ENCODE measurements around the gene MYH7. TPM values are rescaled to one million over a fixed set of nuclear protein-coding genes. Genes with fewer than 3 reads are reported as not detected.

Gene MYH7
- total RNA-seq, result 55.8 TPM

DNA sequence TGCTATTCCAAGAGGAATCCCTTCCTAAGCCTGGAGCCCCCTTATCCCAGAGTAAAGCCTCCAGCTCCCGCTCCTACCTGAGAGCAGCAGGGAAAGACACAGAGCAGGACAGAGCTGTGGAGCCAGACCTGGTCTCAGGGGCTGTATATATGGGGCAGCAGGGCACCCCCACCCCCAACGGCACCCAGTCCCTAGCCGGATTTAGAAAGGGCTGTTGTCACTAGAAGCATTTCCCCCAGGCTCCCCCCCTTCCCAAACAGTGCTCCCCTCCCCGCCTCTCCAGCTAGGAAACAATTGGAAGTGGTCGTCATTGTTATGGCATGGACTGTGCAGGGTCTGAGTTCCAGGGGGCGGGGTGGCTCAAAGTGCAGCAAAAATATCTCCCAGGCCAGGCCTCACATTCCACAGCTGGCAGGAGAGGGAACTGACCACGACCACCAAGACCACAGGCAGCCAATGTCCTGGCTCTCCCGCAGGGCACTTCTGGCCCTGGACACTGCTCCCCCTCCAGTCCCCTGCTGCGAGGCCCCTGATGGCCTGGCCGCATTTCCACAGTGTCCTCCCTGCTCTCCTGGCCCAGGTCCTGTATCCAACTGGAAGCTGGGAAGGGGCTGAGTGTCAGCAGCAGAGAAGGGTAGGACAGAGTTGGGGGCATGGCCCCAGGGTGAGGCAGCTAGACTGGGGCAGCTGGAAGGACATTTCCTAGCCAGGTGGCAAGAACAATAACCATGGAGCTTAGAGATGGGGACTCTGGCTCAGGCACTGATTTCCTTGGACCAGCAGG, at the start of gene MYH7:
Gene MYH7, minus strand, starts transcription at position 118 of the 784 bp plus-strand sequence. CDS start 1,928 bp downstream, outside the sequence.

DNA sequence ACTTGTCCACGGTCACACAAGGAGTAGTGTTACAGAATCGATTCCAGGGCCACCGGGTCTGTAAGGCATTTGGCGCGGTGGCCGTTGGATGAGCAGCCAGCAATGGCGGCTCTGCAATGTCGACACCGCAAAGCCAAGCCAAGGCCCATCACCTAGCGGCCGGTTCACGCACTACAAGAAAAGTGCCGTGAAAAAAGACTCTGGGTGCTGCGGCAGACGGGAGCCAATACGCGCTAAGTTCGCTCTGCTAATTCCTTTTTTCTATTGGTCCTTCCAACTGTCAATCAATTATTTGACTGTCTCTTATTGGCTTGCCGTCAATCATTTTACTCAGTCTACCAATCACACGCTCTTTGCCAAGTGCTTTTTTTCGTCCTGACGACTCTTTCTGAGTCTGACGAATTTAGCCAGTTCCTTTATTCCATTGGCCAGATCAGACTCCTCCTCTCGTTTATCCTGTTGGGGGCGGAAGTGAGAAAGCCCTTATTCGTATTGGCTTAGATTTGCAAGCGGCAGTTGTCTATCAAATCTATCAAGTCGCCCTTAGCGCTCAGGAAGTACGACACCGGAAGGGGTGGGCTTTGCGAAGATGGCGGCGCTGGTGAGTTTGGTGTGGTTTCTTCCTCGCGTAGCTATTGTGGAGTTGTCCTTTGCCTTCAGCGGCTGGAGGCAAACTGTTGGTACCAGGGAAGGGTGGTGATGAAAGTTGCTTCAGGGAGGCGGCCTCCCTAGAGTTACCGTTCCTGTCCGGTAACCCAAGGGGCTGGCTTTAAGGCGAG, 33.9 kb upstream of the MYH7 start, which contains the start of gene NGDN:
Gene NGDN, plus strand, starts transcription at position 577 of the 779 bp plus-strand sequence. Its CDS starts 13 bp downstream, at position 590.

DNA sequence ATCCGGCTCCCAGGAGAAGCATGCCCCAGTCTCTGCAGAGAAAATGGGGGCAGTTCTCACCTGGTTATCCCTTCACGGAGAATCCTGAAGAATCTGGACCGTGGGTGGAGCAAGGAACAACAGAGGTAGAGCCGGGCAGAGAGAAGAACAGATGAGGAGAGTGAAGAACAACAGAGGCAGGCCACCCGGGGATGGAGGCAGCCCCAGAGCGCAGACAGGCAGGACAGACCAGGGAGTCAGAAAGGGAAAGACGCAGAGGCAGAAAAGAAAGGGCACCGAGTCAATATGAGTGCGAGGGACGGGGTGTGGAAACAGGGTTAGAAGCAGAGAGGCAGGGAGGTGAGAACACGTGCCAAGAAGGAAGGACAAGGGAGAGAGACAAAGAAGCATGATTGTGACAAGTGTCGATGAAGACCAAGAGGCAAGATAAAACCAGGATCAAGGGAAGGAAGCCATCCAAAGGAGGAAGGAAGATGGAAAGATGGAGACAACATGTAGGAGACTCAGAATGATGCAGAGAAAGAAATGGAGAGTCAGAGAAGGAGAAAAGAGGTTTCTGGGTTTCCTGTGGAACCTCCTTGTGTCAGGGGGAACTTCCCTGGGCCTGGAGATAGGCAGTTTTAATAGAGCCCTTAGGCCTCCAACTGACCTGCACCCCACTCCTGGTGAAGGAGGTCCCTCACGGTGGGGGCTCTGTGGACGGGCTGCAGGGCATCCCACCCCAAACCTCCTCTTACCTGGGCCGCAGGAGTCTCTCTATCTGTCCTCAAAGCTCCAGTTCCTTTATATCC, 27.7 kb downstream of the MYH7 start, which contains the start of gene MYH6:
Gene MYH6, minus strand, starts transcription at position 758 of the 791 bp plus-strand sequence. CDS start 1,050 bp downstream, outside the sequence.

DNA sequence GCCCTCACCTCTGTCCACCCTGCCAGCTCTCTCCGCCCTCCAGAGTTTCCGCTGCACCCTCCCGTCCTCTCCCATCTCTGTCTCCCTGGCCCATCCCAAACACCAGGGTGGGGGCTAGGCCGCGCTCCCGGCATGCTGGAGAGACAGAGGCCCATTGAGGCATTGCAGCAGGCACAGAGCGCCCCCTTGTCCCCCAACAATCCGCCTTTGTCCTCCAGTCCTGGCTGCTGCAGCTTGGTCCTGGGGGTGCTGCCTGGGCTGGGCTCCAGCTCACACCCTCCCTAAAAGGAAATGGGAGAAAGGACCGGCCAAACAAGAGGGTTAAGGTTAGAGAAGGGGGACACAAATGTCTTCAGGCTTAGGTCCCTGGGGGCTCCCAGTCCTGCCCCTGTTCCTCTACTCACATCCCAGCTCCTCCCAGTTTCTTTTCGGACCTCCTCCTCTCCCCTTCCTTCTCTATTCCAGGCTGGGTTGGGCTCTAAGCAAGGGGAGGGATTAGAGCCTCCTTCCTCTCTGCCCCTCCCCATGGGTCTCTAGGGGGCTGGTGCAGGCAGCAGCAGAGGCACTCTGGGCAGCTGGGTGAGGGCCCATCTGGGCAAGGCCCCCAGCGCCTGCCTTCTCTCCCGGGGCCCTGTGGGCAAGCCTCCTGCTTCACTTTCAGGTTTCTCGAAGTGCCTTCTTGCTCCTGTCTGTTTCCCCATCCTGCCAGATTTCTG, 58.8 kb downstream of the MYH7 start, which contains the start of gene CMTM5:
Gene CMTM5, plus strand, starts transcription at position 565 of the 716 bp plus-strand sequence. CDS start 206 bp downstream, outside the sequence.

DNA sequence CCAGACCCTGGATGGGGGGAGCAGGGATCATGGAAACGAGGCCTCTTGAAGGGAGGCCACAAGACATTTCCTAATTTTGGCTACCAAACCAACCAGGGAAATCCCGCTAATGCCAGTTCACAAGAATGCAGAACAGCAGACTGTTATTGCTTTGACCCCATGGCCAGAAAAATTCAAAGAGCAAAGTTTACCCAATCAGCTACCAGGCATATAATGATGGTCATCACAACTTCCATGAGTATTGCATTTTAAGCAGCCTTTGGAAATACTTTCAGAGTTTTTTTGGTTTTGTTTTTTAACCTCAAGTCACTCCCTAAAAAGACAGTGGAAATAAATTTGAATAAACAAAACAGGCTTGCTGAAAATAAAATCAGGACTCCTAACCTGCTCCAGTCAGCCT, 63.0 kb downstream of the MYH7 start, which contains the start of gene IL25:
Gene IL25, plus strand, starts transcription at position 301 of the 400 bp plus-strand sequence.

DNA sequence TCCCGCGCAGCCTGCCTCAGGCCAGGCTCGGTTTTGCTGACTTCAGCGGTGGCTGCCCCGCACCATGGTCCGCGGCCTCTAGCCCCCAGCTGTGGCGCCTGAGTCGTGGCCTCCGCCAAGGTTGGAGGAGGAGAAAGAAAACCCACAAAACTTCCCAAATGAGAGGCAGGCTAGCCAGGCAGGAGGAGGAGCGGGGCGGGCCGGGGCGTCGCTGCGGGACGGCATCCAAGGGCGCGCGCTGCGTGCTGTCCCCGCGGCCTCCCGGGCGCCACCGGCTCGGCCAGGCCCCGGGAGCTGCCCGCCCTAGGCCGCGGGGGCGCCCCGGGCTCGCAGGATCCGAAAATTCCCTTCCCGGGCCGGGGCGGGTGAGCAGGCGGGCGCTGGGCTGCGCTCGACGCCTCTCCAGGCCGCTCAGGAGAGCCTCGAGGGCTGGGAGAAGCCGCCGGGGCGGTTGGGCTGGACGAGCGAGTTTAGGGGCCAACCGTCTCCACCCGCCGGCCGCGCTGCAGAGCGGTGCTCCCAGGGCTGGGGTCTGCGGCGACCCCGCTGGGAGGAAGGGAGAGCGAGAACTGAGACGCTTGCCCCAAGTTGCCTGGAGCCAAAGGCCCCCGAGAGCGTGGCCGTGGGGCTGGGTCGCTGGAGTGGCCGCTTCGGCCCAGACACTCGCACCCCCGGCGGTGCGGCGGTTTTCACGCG, 70.3 kb downstream of the MYH7 start, which contains the start of gene EFS:
Gene EFS, minus strand, starts transcription at position 137 of the 696 bp plus-strand sequence. CDS start 147 bp downstream, outside the sequence.

Small RNA genes lying within 50 kb of the gene (small RNA-seq; reads per million reads assigned to genes)
- gene MIR208A (ENCODE audit: low replicate concordance) (not detected), gene MIR208B (ENCODE audit: low replicate concordance) (0.14 reads per million)

Other genes starting within 250 kb of the MYH7 start
- gene RNF212B, start 197.7 kb downstream of the MYH7 start, total RNA-seq, result 0.18 TPM
- 8.9 TPM for gene HOMEZ, start 149.5 kb downstream of the MYH7 start, total RNA-seq
- 10.8 TPM for gene PPP1R3E, start 132.8 kb downstream of the MYH7 start, total RNA-seq
- gene BCL2L2, start 128.8 kb downstream of the MYH7 start, total RNA-seq, result 33.3 TPM
- gene PABPN1, start 114.2 kb downstream of the MYH7 start, total RNA-seq, result 87.1 TPM
- 81.9 TPM for gene SLC22A17, start 82.8 kb downstream of the MYH7 start, total RNA-seq
- 35.5 TPM for gene EFS, start 70.5 kb downstream of the MYH7 start, total RNA-seq
- gene IL25, start 62.9 kb downstream of the MYH7 start, total RNA-seq, result not detected
- 3.7 TPM for gene CMTM5, start 58.6 kb downstream of the MYH7 start, total RNA-seq
- 0.64 TPM for gene MYH6, start 27.4 kb downstream of the MYH7 start, total RNA-seq
- 38.9 TPM for gene NGDN, start 34.0 kb upstream of the MYH7 start, total RNA-seq
- gene ZFHX2, start 116.1 kb upstream of the MYH7 start, total RNA-seq, result 1.3 TPM
- 23.4 TPM for gene THTPA, start 120.6 kb upstream of the MYH7 start, total RNA-seq
- 51.7 TPM for gene AP1G2, start 132.1 kb upstream of the MYH7 start, total RNA-seq
- 6.2 TPM for gene JPH4, start 143.1 kb upstream of the MYH7 start, total RNA-seq
- gene DHRS2, start 200.7 kb upstream of the MYH7 start, total RNA-seq, result 90.6 TPM

Measured in metanephros (tissue), 2 donors.